GM19467 (cell line): Measurements from ENCODE around the gene PFKL.

Source experiments
- ATAC-seq: cut with Tn5 transposase; IDR thresholded peaks from one replicate; pipeline ENCODE4 v1.9.1; 2021; ENCODE audit warnings: mild to moderate bottlenecking, moderate library complexity; ENCODE audit not compliant: unreplicated experiment

Gene PFKL

DNA sequence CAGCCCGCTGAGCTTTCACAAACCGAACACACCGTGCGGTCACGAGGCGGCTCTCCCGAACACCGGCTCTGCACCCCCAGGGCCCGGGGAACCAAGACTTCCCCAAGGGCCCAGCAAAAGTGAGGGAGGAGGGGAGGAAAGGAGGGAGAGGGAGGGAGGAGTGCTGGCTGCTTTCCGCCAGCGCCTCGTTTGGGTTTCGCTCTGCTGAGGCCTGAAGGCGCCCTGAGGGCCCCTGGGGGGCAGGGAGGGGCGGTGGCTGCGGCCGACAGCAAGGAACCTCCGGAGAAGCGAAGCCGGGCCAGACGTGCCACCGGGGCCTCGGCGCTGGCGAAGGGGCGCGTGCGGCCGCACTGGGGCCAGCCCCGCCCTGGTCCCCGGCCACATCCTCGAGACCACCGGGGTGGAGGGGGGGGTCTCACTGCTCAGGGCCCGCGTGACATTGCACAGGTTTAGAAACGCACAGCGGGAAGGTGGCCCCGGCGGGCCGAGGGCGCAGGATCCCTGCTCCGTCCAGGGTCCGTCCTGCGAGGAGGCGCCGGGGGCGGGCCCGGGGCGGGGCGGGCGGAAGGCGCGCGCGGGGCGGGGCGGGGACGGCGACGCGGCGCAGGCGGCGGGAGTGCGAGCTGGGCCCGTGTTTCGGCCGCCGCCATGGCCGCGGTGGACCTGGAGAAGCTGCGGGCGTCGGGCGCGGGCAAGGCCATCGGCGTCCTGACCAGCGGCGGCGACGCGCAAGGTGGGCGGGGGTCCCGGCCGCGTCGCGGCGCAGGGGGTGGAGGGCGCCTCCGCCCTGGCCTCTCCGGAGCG, at the start of gene PFKL:
TSS of gene PFKL (plus strand) at position 596 of the 804 bp plus-strand sequence. CDS start at position 649, 53 bp downstream.
- peak; percentile 45 for ATAC-seq

DNA sequence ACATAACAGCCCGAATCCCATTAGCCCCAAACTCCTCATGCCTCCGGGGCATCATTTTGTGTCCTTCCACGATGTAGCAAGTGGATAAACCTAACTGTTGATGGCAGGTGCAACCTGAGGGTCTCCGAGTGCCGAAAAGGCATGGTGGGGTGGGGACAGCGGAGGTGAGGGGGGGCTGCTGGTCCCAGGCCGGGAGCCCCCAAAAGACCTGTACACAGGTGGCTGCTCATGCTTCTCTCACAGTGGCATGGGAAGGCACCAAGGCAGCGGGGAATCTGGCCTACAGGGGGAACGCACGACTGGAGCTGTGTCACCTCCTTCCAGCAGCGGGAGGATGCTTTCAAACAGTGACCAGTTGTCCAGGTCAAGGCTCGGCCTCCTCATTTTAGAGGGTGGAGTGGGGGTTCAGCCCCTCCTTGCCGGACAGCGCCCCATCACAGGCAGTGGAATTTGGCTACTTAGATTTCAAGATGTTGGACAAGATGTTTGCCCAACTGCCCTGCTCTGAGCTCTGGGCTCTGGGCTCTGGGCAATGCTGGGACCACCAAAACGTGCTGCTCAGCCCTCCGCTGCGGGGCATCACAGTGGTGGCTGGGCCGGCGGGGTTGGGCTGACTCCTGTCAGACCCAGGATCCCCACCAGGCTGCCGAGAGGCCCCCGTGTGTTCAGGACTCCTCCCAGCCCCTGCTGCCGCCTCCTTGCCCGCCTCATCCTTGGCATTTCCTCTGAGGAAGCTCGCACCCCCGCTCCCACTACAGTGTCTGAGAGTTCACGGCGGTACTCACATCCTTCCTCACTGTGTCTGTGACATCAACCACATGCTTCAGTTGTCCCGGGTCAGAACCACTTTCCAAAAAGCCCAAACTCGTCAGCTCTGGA, 45.8 kb upstream of the PFKL start:
- no peak for ATAC-seq

DNA sequence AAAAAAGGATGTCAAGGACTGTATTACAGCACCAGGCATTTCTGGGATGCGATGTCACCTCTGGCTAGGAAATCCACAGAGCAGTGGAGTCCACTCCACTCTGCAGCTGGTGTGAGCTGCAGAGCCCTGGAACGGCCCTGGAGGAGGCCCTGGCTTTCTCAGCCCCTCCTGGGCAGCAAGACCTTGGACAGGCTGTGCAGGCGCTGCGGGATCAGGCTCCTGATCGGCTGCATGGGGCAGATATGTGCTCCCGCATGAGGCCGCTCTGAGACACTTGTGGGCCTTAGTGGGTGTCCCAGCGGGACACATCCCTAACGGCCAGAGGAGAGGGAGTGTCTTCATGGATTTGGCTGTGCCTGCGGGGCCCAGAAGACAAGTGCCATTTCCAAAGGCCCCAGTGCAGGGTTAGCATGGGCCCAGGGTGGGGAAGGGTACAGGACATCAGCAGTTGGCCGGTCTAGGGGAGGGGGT, 44.3 kb upstream of the PFKL start:
- ATAC-seq, result no peak

DNA sequence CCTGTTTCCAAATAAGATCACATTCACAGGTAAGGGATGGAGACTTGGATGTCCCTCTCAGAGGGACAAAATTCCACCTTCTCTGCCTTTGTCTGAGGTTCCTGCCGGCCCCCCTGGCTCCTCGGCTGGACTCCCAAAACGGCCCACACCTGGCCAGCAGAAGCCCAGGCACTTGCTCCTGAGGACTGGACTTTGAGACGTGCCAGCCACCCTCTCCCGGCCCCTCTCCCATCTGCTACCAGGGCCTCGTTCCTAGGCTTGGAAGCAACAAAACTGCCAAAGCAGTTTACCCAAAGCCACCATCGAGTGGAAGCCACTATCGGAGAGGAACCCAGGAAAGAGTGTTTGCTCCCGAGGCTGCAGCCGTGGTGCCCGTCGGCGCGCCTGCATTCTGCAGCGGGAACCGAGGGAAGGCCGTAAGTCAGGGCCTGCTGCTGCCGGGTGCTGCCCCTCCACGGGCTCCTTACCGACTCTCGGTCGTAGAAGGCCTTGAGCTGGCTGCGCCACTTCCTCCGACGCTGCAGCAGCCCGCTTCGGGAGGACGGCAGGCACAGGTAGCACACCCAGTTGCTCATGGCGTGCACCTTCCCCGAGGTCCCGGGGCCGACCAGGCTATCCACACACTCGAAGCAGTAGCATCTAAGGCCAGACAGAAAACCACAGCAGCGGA, 41.7 kb upstream of the PFKL start:
- ATAC-seq, result no peak

- ATAC-seq, result no peak
These were observed 40.7 kb upstream of the PFKL start for GRCh38 chr21:44259082-44259705.

DNA sequence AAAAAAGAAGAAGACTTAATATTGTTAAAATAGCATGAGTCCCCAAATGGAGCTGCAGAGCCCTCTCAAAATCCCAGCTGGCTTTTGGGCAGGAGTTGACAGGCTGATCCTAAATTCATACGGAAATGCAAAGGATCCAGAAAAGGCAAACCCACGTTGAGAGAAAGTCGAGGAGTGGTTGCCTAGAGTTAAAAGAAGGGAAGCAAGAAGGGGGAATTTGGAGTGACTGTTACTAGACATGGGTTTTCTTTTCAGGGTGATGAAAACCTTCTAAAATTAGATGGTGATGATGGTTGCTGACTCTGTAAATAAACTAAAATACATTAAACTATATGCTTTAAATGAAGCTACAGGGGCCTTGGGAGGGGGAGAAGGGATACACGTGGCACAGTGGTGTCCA, 39.8 kb upstream of the PFKL start:
- no peak for ATAC-seq

- ATAC-seq, result no peak
These were observed 38.8 kb upstream of the PFKL start for GRCh38 chr21:44260791-44261631.

DNA sequence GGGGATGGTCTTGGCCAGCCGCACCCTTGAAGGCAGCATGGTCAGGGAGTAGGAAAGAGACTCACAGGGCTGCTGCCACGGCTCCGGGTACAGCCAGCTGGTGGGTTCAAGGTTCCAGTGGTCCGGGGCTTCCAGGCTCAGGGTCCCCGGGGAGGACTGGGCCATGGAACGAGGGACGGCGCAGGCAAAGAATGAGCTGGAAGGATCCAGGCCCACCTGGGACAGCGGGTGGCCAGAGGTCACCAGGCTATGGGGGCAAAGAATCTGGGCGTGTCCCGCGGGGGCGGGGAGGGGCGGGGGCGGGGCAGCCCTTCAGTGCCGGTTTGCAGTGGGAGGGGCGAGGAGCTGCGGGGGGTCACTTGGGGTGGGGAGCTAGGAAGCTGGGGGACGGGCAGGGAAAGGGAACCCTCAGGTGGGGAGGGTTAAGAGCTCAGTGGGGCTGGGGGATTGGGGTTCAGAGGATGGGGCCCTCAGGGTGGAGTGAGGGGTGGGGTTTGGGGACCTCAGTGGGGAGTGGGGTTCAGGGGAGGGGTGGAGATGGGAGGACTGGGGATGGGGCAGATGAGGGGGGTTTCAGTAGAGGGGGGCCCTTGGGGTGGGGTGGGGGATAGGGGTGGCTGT, 38.1 kb upstream of the PFKL start, which contains the start of gene DNMT3L:
TSS of gene DNMT3L (minus strand) at position 223 of the 621 bp plus-strand sequence. CDS start 638 bp downstream, outside the sequence.
- no peak for ATAC-seq

DNA sequence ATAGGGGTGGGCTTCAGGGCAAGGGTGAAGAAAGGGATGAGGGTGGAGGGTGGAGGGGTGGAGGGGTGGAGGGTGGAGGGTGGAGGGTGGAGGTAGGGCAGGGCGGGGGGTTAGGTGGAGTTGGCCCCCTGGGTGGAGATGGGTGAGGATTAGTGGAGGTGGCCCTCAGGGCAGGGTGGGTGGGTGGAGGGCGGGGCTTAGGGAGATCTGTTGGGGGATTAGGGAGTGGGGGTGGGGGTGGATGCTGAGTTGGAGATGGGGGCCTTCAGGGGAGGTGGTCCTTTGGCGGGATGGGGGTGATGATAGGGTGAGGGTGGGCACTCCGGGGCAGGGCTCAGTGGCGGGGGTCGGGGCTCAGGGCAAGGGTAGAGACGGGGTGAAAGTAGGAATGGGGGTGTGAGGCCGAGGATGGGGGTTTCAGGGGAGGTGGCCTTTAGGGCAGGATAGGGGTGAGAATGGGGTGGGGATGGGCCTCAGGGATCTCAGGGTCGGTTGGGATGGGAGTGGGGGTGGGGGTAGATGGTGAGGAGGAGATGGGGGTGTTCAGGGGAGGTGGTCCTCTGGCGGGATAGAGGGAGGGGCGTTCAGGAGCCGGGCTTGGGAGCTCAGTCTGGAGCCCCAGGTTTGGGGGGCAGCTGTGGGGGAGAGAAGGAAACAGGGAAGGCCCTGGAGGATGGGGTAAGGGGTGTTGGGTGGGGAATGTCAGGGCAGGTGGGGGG, 37.4 kb upstream of the PFKL start:
- ATAC-seq, result no peak

GRCh38 chr21:44263221-44263760, 36.6 kb upstream of the PFKL start:
- no peak for ATAC-seq

DNA sequence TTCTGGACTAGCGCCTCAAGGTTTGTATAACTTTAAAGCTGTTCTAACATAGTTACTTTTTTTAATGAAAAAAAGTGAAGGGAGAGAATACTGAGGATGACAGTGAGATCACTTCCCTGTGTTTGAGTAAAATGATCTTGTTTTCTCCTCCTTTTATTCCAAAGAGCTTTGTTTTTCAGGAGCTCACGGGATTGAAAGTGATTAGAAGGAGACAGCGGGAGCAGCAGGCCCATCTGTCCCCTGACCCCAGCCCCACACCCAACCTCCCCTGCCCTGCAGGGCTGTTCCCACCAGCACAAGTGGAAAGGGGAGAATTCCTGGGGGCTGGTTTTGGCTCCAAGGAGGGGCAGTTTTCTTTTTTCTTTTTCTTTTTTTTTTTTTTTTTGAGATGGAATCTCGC, 36.1 kb upstream of the PFKL start:
- no peak for ATAC-seq

- ATAC-seq, result no peak
These were observed 34.1 kb upstream of the PFKL start for GRCh38 chr21:44265734-44266270.

- ATAC-seq, result no peak
These were observed 32.2 kb upstream of the PFKL start for GRCh38 chr21:44267655-44268142.

DNA sequence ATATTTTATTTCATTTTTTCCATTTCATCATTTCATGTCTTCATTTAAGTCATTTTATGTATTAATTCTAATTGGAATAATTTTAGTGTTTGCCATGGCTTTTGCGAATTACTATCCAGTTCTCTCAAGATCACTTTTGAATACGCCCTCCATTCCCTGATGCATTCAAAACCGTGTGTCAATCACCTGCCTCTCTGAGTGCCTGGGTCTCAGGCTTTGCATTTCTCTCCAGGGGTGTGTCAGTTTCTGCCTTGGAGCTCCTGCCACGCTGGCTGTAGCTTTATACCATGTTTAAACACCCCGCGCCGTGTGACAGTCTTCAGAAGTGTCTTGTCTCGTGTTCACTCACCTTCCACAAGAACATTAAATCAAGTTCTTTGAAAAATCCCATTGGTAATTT, 30.8 kb upstream of the PFKL start:
- ATAC-seq, result no peak

GRCh38 chr21:44271558-44272283, 28.1 kb upstream of the PFKL start:
- no peak for ATAC-seq

DNA sequence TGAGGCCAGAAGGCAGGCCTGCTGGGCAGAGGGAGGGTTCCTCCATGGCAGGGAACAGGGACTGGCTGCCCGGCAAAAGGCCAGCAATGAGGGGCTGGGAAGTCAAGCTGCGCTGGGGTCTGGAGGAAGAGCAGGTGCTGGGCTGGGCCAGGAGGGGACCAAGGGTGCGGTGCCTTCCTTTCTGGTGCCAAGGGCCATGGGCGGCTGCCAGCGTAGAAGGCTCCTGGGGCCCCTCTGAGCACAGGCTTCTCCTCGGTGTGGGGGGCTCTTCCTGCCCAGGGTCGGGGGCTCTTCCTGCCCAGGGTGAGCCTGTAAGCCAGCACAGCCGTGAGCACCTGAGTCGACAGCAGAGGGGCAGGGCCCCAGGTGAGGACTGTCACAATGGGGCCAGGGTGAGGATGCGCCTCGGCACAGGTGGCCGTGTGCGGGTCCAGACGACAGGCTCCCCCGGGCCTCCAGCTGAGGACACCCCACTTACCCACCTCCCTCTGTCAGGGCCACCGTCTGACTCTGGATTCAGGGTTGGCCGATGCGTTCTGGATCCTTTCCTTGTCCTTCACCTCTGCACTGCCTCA, 27.5 kb upstream of the PFKL start:
- no peak for ATAC-seq

DNA sequence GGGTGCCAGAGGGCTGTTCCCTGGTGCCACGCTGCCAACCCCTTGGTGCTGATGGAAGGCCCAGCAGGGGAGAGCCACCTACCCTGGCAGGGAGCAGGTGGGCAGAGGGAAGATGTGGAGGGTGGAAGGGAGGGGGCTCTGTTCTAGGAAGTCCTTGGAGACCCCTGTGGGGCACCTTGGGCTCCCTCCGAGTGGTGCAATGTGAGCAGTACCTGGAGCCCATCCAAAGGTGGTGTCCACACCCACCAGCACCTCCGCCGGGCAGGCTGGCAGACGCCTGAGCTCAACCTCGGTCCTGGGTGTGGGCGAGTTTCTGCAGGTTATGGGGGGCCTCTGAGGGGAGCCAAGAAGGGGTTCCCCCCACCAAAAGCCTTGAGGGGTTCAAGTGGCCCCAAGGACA, 26.8 kb upstream of the PFKL start:
- no peak for ATAC-seq
